SJSA1 (cell line): ENCODE data around the gene PSMA1. TPM values are rescaled to one million over a fixed set of nuclear protein-coding genes. Genes with fewer than 3 reads are reported as not detected.

ENCODE experiments used
- DNase-seq, 2 experiments: peaks; one replicate each; pipeline ENCODE4 v3.0.0-alpha.2; 2015 to 2020; ENCODE audit warnings: low spot score in 2 of 2, low read depth in 1 of 2
- H3K27ac ChIP-seq: fragments of 250-450 bp; sonication (Bioruptor Pico); 2 replicates; pipeline ENCODE4 v1.5.1; 2020; ENCODE audit warnings: mild to moderate bottlenecking, moderate library complexity
- H3K27me3 ChIP-seq: fragments of 250-450 bp; sonication (Bioruptor Pico); replicated peaks from 2 replicates; pipeline ENCODE4 v1.5.1; 2020; ENCODE audit warnings: mild to moderate bottlenecking, moderate library complexity
- H3K36me3 ChIP-seq: fragments of 250-450 bp; sonication (Bioruptor Pico); 2 replicates; pipeline ENCODE4 v1.5.1; 2020; ENCODE audit warnings: mild to moderate bottlenecking
- H3K4me1 ChIP-seq: fragments of 250-450 bp; sonication (Bioruptor Pico); replicated peaks from 2 replicates; pipeline ENCODE4 v1.6.1; 2021; ENCODE audit warnings: mild to moderate bottlenecking
- H3K4me3 ChIP-seq: fragments of 250-450 bp; sonication (Bioruptor Pico); 2 replicates; pipeline ENCODE4 v1.5.1; 2020; ENCODE audit warnings: mild to moderate bottlenecking
- H3K9me3 ChIP-seq: fragments of 250-450 bp; sonication (Bioruptor Pico); replicated peaks from 2 replicates; pipeline ENCODE4 v1.5.1; 2020; ENCODE audit warnings: mild to moderate bottlenecking
- total RNA-seq: library from RNA; depleted of rRNA; stranded (reverse); fragments of >200 nt; shearing (Covaris generic); gene quantifications from 2 replicates; pipeline ENCODE4 v1.2.3, GENCODE V29; 2014

PSMA1 gene
- total RNA-seq, 1 experiment from 2014 or later = 422 TPM

- no peak overlapping the region for H3K27ac ChIP-seq
- H3K9me3 ChIP-seq = no peaks in the 10 kb centered on the region
These were observed 1.4 kb downstream of the PSMA1 start for GRCh38 chr11:14518820-14519219.

GRCh38 chr11:14513800-14514199 is 6.4 kb downstream of the PSMA1 start:
- peaks cover 97% of the 10 kb centered on the region for H3K36me3 ChIP-seq
- no peaks in the 10 kb centered on the region for H3K27me3 ChIP-seq
- DNase-seq = no peak
- H3K27ac ChIP-seq = no peak overlapping the region
- no peaks in the 10 kb centered on the region for H3K9me3 ChIP-seq
- H3K4me3 ChIP-seq = no peak overlapping the region
- H3K4me1 ChIP-seq = peaks cover 4% of the 10 kb centered on the region

More at GRCh38 chr11:14518820-14519219, 1.4 kb downstream of the PSMA1 start:
- Histone ChIP-seq H3K4me1 (peaks cover 8% of the 10 kb centered on the region), H3K27me3 (no peaks in the 10 kb centered on the region), H3K36me3 (peaks cover 56% of the 10 kb centered on the region), H3K4me3 (peak overlapping the region; percentile 72)
- no peak for DNase-seq

- DNase-seq = no peak
- H3K9me3 ChIP-seq = no peaks in the 10 kb centered on the region
- peaks cover 84% of the 10 kb centered on the region for H3K36me3 ChIP-seq
- H3K27me3 ChIP-seq = no peaks in the 10 kb centered on the region
- H3K4me1 ChIP-seq = no peaks in the 10 kb centered on the region
- no peak overlapping the region for H3K27ac ChIP-seq
- no peak overlapping the region for H3K4me3 ChIP-seq
These were observed 13.7 kb downstream of the PSMA1 start for GRCh38 chr11:14506532-14506931.

- Histone ChIP-seq H3K4me1 (no peaks in the 10 kb centered on the region), H3K36me3 (peaks cover 58% of the 10 kb centered on the region), H3K4me3 (no peak overlapping the region), H3K27me3 (no peaks in the 10 kb centered on the region), H3K27ac (no peak overlapping the region), H3K9me3 (no peaks in the 10 kb centered on the region)
- no peak for DNase-seq
These were observed 17.2 kb downstream of the PSMA1 start for GRCh38 chr11:14503023-14503422.

- Histone ChIP-seq H3K36me3 (peaks cover 58% of the 10 kb centered on the region), H3K4me1 (no peaks in the 10 kb centered on the region), H3K9me3 (no peaks in the 10 kb centered on the region), H3K27ac (no peak overlapping the region), H3K4me3 (no peak overlapping the region), H3K27me3 (no peaks in the 10 kb centered on the region)
- DNase-seq = no peak
These were observed 18.1 kb downstream of the PSMA1 start for GRCh38 chr11:14502039-14502438.

GRCh38 chr11:14500181-14500651 is 20.0 kb downstream of the PSMA1 start:
- Histone ChIP-seq H3K36me3 (peaks cover 58% of the 10 kb centered on the region), H3K27me3 (no peaks in the 10 kb centered on the region), H3K9me3 (no peaks in the 10 kb centered on the region), H3K4me3 (peak overlapping the region; percentile 55), H3K4me1 (no peaks in the 10 kb centered on the region), H3K27ac (peak overlapping the region; percentile 42)
- DNase-seq = peak in 1 of 2 experiments; percentile 76

GRCh38 chr11:14499560-14500180 is 20.5 kb downstream of the PSMA1 start, which contains the start of gene COPB1:
Gene COPB1, minus strand, starts transcription at chr11:14499811. Its CDS starts 883 bp downstream, at chr11:14498928.
- no peaks in the 10 kb centered on the region for H3K4me1 ChIP-seq
- H3K4me3 ChIP-seq = peak within 1 kb of the TSS; percentile 55
- peak within 1 kb of the TSS; percentile 42 for H3K27ac ChIP-seq
- peaks cover 58% of the 10 kb centered on the region for H3K36me3 ChIP-seq
- H3K27me3 ChIP-seq = no peaks in the 10 kb centered on the region
- DNase-seq = peak; percentile 94 to 97
- H3K9me3 ChIP-seq = no peaks in the 10 kb centered on the region

GRCh38 chr11:14499178-14499559 is 21.0 kb downstream of the PSMA1 start:
- peaks cover 58% of the 10 kb centered on the region for H3K36me3 ChIP-seq
- H3K27me3 ChIP-seq = no peaks in the 10 kb centered on the region
- no peaks in the 10 kb centered on the region for H3K4me1 ChIP-seq
- H3K9me3 ChIP-seq = no peaks in the 10 kb centered on the region
- H3K27ac ChIP-seq = peak overlapping the region; percentile 42; the same call in 1 of the 2 replicates
- H3K4me3 ChIP-seq = peak overlapping the region; percentile 55
- DNase-seq = peak; percentile 24 to 54

GRCh38 chr11:14480716-14481115 is 39.5 kb downstream of the PSMA1 start:
- no peak for DNase-seq

GRCh38 chr11:14471127-14471526 is 49.1 kb downstream of the PSMA1 start:
- H3K27ac ChIP-seq = no peak overlapping the region
- no peaks in the 10 kb centered on the region for H3K9me3 ChIP-seq
- no peaks in the 10 kb centered on the region; the same call in 1 of the 2 replicates for H3K4me1 ChIP-seq
- no peaks in the 10 kb centered on the region for H3K27me3 ChIP-seq
- H3K4me3 ChIP-seq = no peak overlapping the region
- no peak for DNase-seq
- H3K36me3 ChIP-seq = peaks cover 100% of the 10 kb centered on the region

More at GRCh38 chr11:14480716-14481115, 39.5 kb downstream of the PSMA1 start:
- peaks cover 100% of the 10 kb centered on the region for H3K36me3 ChIP-seq
- no peaks in the 10 kb centered on the region for H3K9me3 ChIP-seq
- no peak overlapping the region for H3K4me3 ChIP-seq
- H3K4me1 ChIP-seq = no peaks in the 10 kb centered on the region
- no peak overlapping the region for H3K27ac ChIP-seq
- H3K27me3 ChIP-seq = no peaks in the 10 kb centered on the region

- Histone ChIP-seq H3K4me3 (no peak overlapping the region), H3K27ac (no peak overlapping the region), H3K27me3 (no peaks in the 10 kb centered on the region), H3K4me1 (no peaks in the 10 kb centered on the region), H3K9me3 (no peaks in the 10 kb centered on the region), H3K36me3 (peaks cover 99% of the 10 kb centered on the region)
- DNase-seq = no peak
These were observed 56.6 kb downstream of the PSMA1 start for GRCh38 chr11:14463623-14464022.

GRCh38 chr11:14460147-14460546 is 60.0 kb downstream of the PSMA1 start:
- Histone ChIP-seq H3K27me3 (no peaks in the 10 kb centered on the region), H3K4me3 (no peak overlapping the region), H3K27ac (no peak overlapping the region), H3K9me3 (no peaks in the 10 kb centered on the region), H3K4me1 (no peaks in the 10 kb centered on the region), H3K36me3 (peaks cover 91% of the 10 kb centered on the region)
- no peak for DNase-seq

GRCh38 chr11:14458377-14458776 is 61.8 kb downstream of the PSMA1 start:
- Histone ChIP-seq H3K4me1 (no peaks in the 10 kb centered on the region), H3K36me3 (peaks cover 74% of the 10 kb centered on the region), H3K9me3 (no peaks in the 10 kb centered on the region), H3K27me3 (no peaks in the 10 kb centered on the region), H3K27ac (no peak overlapping the region), H3K4me3 (no peak overlapping the region)
- DNase-seq = no peak

GRCh38 chr11:14455648-14456430 is 64.3 kb downstream of the PSMA1 start:
- H3K4me3 ChIP-seq = no peak overlapping the region
- H3K27me3 ChIP-seq = no peaks in the 10 kb centered on the region
- 0 out of 2 replicates have a peak, but pooled peaks cover 3% of the 10 kb centered on the region for H3K9me3 ChIP-seq
- DNase-seq = no peak
- H3K36me3 ChIP-seq = peaks cover 64% of the 10 kb centered on the region
- H3K4me1 ChIP-seq = peaks cover 5% of the 10 kb centered on the region
- H3K27ac ChIP-seq = no peak overlapping the region
